ENCODE measurements around the gene GRID2IP. TPM values are rescaled to one million over a fixed set of nuclear protein-coding genes. Genes with fewer than 3 reads are reported as not detected.

GRID2IP gene
- total and polyA plus RNA-seq, 2 of the 13 experiments (the other 11 are each of a cell fraction or from before 2014, with no cell fraction given): 0.03 TPM; not detected in 1

- TF ChIP-seq NFAT5 (CRISPR knock-in tag; IDR thresholded peaks at IDR 0.05): no peak
- no peak for TF ChIP-seq REXO4 (CRISPR knock-in tag; IDR thresholded peaks at IDR 0.05; ENCODE audit: borderline replicate concordance)
- no peak for TF ChIP-seq FOXJ3 (CRISPR knock-in tag; IDR thresholded peaks at IDR 0.05; ENCODE audit: borderline replicate concordance)
- no peak for TF ChIP-seq ZNF383 (CRISPR knock-in tag; IDR thresholded peaks at IDR 0.05; ENCODE audit: borderline replicate concordance)
- TF ChIP-seq NFKB2 (CRISPR knock-in tag; IDR thresholded peaks at IDR 0.05; ENCODE audit: borderline replicate concordance): no peak
- TF ChIP-seq, protein P1, sequence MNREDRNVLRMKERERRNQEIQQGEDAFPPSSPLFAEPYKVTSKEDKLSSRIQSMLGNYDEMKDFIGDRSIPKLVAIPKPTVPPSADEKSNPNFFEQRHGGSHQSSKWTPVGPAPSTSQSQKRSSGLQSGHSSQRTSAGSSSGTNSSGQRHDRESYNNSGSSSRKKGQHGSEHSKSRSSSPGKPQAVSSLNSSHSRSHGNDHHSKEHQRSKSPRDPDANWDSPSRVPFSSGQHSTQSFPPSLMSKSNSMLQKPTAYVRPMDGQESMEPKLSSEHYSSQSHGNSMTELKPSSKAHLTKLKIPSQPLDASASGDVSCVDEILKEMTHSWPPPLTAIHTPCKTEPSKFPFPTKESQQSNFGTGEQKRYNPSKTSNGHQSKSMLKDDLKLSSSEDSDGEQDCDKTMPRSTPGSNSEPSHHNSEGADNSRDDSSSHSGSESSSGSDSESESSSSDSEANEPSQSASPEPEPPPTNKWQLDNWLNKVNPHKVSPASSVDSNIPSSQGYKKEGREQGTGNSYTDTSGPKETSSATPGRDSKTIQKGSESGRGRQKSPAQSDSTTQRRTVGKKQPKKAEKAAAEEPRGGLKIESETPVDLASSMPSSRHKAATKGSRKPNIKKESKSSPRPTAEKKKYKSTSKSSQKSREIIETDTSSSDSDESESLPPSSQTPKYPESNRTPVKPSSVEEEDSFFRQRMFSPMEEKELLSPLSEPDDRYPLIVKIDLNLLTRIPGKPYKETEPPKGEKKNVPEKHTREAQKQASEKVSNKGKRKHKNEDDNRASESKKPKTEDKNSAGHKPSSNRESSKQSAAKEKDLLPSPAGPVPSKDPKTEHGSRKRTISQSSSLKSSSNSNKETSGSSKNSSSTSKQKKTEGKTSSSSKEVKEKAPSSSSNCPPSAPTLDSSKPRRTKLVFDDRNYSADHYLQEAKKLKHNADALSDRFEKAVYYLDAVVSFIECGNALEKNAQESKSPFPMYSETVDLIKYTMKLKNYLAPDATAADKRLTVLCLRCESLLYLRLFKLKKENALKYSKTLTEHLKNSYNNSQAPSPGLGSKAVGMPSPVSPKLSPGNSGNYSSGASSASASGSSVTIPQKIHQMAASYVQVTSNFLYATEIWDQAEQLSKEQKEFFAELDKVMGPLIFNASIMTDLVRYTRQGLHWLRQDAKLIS (CRISPR knock-in tag; IDR thresholded peaks at IDR 0.05): no peak
- TF ChIP-seq PAXIP1 (CRISPR knock-in tag; conservative IDR thresholded peaks at IDR 0.05): no peak
- no peak for TF ChIP-seq ZBTB43 (CRISPR knock-in tag; conservative IDR thresholded peaks at IDR 0.05)
- no peak for TF ChIP-seq SMARCC2 (IDR thresholded peaks at IDR 0.05)
- TF ChIP-seq, protein P2, sequence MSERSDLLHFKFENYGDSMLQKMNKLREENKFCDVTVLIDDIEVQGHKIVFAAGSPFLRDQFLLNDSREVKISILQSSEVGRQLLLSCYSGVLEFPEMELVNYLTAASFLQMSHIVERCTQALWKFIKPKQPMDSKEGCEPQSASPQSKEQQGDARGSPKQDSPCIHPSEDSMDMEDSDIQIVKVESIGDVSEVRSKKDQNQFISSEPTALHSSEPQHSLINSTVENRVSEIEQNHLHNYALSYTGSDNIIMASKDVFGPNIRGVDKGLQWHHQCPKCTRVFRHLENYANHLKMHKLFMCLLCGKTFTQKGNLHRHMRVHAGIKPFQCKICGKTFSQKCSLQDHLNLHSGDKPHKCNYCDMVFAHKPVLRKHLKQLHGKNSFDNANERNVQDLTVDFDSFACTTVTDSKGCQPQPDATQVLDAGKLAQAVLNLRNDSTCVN (CRISPR knock-in tag; IDR thresholded peaks at IDR 0.05; ENCODE audit: borderline replicate concordance): no peak
Observed at GRCh38 chr7:6516387-6516983, 34.8 kb downstream of the GRID2IP start (continued).
